Measurements from ENCODE around the gene CALR3.

The CALR3 gene

DNA sequence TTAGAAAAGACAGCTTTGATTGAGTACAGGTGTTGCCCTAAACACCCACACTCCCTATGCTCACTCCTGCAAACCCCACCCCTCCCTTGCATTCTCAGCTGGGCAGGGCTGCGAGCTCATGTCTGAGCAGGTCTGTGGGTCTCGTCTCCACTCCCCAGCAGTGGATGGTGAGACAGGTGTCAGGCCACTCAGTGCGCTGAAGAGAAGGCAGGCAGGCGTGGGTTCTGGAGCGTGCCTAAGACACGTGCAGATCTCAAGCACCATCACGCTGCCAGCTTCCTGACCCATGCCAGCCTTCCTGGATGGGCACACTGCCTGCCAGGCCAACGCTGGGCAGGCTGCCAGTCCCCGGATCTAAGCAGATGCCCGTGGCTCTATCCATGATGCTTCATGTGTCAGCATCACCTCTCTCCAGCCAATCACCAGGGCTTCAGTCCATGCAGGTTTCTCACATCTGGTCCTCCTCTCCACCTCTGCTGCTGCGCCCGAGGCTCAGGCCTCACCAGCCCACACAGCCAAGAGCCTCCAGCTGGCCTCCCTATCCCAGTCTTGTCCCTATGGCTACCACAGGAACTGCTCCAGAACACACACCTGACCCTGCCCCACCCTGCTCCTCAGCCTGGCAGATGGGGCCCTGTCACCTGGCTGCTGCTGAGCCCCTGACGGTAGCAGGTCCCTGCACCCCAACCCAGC is 66.8 kb downstream of the CALR3 start:
- DNase-seq (ENCODE audit: low read depth): no peak
